Hepatocyte (in vitro differentiated cells): ENCODE results near the gene PPP5C.

ENCODE experiments used
- CTCF ChIP-seq: fragments of 200-600 bp; sonication (generic); IDR thresholded peaks from 2 replicates; pipeline ENCODE4 v1.5.1; 2016; ENCODE audit warnings: antibody characterized with exemption, mild to moderate bottlenecking; ENCODE audit not compliant: poor library complexity
- EZH2 ChIP-seq: fragments of 200-600 bp; sonication (generic); IDR thresholded peaks from 2 replicates; pipeline ENCODE4 v1.6.1; 2016; ENCODE audit warnings: antibody characterized with exemption, mild to moderate bottlenecking, borderline replicate concordance
- EZH2phosphoT487 ChIP-seq: fragments of 200-600 bp; sonication (generic); IDR thresholded peaks from one replicate; pipeline ENCODE4 v1.6.1; 2018; ENCODE audit warnings: antibody characterized with exemption, mild to moderate bottlenecking, low read depth, moderate library complexity; ENCODE audit not compliant: unreplicated experiment, severe bottlenecking

- no peak for TF ChIP-seq CTCF
- no peak for TF ChIP-seq EZH2
- TF ChIP-seq EZH2phosphoT487, result no peak
Measured at GRCh38 chr19:46320559-46320958, 26.3 kb upstream of the PPP5C start.
